K562 (cell line): ENCODE measurements around the gene PCDHA9. TPM values are rescaled to one million over a fixed set of nuclear protein-coding genes. Genes with fewer than 3 reads are reported as not detected.

Source experiments
- CHD7 ChIP-seq: fragments of 200-600 bp; sonication (generic); IDR thresholded peaks from one replicate; pipeline ENCODE4 v1.6.1; 2012; ENCODE audit warnings: mild to moderate bottlenecking, low read depth, low read length, inconsistent platforms
- CXXC5 ChIP-seq: fragments of 250-450 bp; sonication (Bioruptor Pico); IDR thresholded peaks from 2 replicates; pipeline ENCODE4 v1.8.0; 2022; ENCODE audit warnings: inconsistent platforms, mild to moderate bottlenecking, moderate library complexity
- polyA plus RNA-seq, 8 experiments: library from polyadenylated mRNA; depleted of rRNA in 4 of 8; stranded (reverse) in 5 of 8; unstranded in 3 of 8; fragments of >200 nt; fragmentation: Nextera tagmentation in 2 of 8; fragmentation: Illumina TruSeq in 1 of 8; extraction: Ambion mirVana in 2 of 8; extraction: Trizol in 1 of 8; gene quantifications; 2 replicates each; pipeline versions ENCODE4 v1.2.1 to v1.2.3, GENCODE V29; 2011 to 2014; ENCODE audit warnings: inconsistent platforms in 1 of 8, missing spikeins in 1 of 8
- total RNA-seq, 7 experiments: library from RNA; depleted of rRNA in 6 of 7; stranded (reverse); fragments of >200 nt in 6 of 7; fragmentation: Illumina TruSeq in 2 of 7; extraction: Trizol in 2 of 7; gene quantifications; 2 replicates each; pipeline versions ENCODE4 v1.2.1 to v1.2.3, GENCODE V29; 2011 to 2021; ENCODE audit warnings: low replicate concordance in 1 of 7

Gene PCDHA9
- total and polyA plus RNA-seq, 9 of the 15 experiments (the other 6 are each of a cell fraction or from before 2014, with no cell fraction given) = not detected

- TF ChIP-seq CHD7 (no peak), CXXC5 (CRISPR knock-in tag) (no peak)
Measured at GRCh38 chr5:140857177-140857986, 9.2 kb downstream of the PCDHA9 start (continued).
